NCI-H69 (cell line): ENCODE data around the gene PLEKHA7.
"Not testable (repeated sequence)": the region's sequence is repeated elsewhere in the genome, so short reads cannot be mapped to it uniquely, and the experiment has no call there.

Source experiments
- DNase-seq: peaks from one replicate; lab custom pipeline; 2025; lab: John Stamatoyannopoulos, UW

Gene PLEKHA7

GRCh38 chr11:17014321-17014832 is at the start of gene PLEKHA7:
TSS of gene PLEKHA7 (minus strand) at chr11:17014414. CDS start at chr11:17014401, 13 bp downstream.
- peak; percentile 77 for DNase-seq

- peak; percentile 79 for DNase-seq
Measured at GRCh38 chr11:17063171-17064002, 49.2 kb upstream of the PLEKHA7 start.

GRCh38 chr11:17051146-17051545 is 36.9 kb upstream of the PLEKHA7 start:
- not testable (repeated sequence) for DNase-seq

- DNase-seq: peak; percentile 26
Measured at GRCh38 chr11:17048491-17048890, 34.3 kb upstream of the PLEKHA7 start.

- no peak for DNase-seq
Measured at GRCh38 chr11:17046690-17047089, 32.5 kb upstream of the PLEKHA7 start.

GRCh38 chr11:17036666-17037658 is 22.7 kb upstream of the PLEKHA7 start:
- DNase-seq: peak; percentile 11

GRCh38 chr11:17034027-17034426 is 19.8 kb upstream of the PLEKHA7 start:
- not testable (repeated sequence) for DNase-seq

GRCh38 chr11:17026487-17027082 is 12.4 kb upstream of the PLEKHA7 start:
- DNase-seq: no peak

- no peak for DNase-seq
Measured at GRCh38 chr11:17024924-17025323, 10.7 kb upstream of the PLEKHA7 start.

- DNase-seq: no peak
Measured at GRCh38 chr11:17021511-17021910, 7.3 kb upstream of the PLEKHA7 start.

GRCh38 chr11:17020831-17021230 is 6.6 kb upstream of the PLEKHA7 start:
- DNase-seq: no peak

- DNase-seq: peak; percentile 87
Measured at GRCh38 chr11:17019232-17019631, 5.0 kb upstream of the PLEKHA7 start.

GRCh38 chr11:17015627-17016126 is 1.5 kb upstream of the PLEKHA7 start:
- peak; percentile 25 for DNase-seq

- peak; percentile 76 for DNase-seq
Measured at GRCh38 chr11:17014833-17015626, 816 bp upstream of the PLEKHA7 start.

GRCh38 chr11:17013548-17014320 is 480 bp downstream of the PLEKHA7 start:
- DNase-seq: peak; percentile 77

GRCh38 chr11:17012712-17013547 is 1.3 kb downstream of the PLEKHA7 start:
- DNase-seq: peak; percentile 69

GRCh38 chr11:17012179-17012578 is 2.0 kb downstream of the PLEKHA7 start:
- DNase-seq: no peak

GRCh38 chr11:17010851-17011420 is 3.3 kb downstream of the PLEKHA7 start:
- peak; percentile 22 for DNase-seq

- DNase-seq: no peak
Measured at GRCh38 chr11:17008099-17008498, 6.1 kb downstream of the PLEKHA7 start.
